ENCODE measurements around the gene CISD1. TPM values are rescaled to one million over a fixed set of nuclear protein-coding genes. Genes with fewer than 3 reads are reported as not detected.

CISD1 gene
- total RNA-seq, 4 donors from 2014 or later: 10.5 to 42.1 (median 13.1) TPM

DNA sequence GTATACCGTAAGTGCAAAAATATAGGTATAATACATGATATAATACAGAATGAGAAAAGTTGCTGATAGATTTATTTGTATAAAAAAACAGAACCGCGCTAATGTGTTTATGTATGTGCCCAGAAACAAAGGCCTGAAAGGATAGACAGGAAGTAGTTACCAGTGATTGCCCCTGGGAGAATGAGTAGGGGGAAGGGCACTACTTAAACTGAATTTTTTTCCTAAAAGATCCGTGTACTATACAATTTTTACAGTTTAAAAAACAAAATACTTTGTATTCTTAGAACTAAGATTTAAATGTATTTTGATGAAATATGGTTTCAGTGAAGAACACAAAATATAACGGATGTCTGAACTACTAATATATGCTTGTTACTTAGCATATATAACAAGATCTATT lies 4.2 kb upstream of the CISD1 start:
- 54 to 60% methylated on average over 5 of the region's 5 CpGs for WGBS, 2 donors
- no peak overlapping the region for H3K4me3 ChIP-seq (ENCODE audit: low read depth, poor library complexity, severe bottlenecking)
- intact Hi-C loops (cut with DNase I; ENCODE audit: low total_unique reads): loop anchor here (5.0 kb wide), 1 partner anchor 518 kb away; no protein-coding TSS in a partner anchor
- TF ChIP-seq, protein P1, sequence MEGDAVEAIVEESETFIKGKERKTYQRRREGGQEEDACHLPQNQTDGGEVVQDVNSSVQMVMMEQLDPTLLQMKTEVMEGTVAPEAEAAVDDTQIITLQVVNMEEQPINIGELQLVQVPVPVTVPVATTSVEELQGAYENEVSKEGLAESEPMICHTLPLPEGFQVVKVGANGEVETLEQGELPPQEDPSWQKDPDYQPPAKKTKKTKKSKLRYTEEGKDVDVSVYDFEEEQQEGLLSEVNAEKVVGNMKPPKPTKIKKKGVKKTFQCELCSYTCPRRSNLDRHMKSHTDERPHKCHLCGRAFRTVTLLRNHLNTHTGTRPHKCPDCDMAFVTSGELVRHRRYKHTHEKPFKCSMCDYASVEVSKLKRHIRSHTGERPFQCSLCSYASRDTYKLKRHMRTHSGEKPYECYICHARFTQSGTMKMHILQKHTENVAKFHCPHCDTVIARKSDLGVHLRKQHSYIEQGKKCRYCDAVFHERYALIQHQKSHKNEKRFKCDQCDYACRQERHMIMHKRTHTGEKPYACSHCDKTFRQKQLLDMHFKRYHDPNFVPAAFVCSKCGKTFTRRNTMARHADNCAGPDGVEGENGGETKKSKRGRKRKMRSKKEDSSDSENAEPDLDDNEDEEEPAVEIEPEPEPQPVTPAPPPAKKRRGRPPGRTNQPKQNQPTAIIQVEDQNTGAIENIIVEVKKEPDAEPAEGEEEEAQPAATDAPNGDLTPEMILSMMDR (IDR thresholded peaks at IDR 0.05): no peak
- TF ChIP-seq POLR2A (IDR thresholded peaks at IDR 0.05): no peak
- DNase-seq (ENCODE audit: low spot score in 2 of 2): no peak

DNA sequence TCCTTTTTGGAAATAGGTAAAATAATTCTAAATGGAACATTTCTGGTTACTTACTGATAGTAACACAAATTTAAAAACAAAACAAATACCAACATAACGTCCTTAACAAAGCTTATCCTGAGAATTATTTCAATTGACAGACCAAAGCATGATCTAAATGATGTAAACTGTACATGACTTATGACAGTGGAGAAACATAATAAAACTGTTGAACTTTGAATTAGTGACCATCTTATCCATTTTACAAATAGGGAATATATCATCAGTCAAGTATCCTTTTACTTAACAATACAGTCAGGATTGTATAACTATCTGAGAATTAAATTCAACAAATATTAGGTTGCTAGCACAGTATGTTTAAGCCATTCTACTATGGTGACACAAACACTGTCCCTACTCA lies 3.7 kb upstream of the CISD1 start:
- WGBS, 2 donors: 41 to 42% methylated on average over 1 of the region's 1 CpG
- intact Hi-C loops (cut with DNase I; ENCODE audit: low total_unique reads): loop anchor here (5.0 kb wide), 1 partner anchor 517 kb away; no protein-coding TSS in a partner anchor
- no peak for DNase-seq (ENCODE audit: low spot score in 2 of 2)
- no peak for TF ChIP-seq POLR2A (IDR thresholded peaks at IDR 0.05)
- TF ChIP-seq, protein P1 (IDR thresholded peaks at IDR 0.05): no peak
- no peak overlapping the region for H3K4me3 ChIP-seq (ENCODE audit: low read depth, poor library complexity, severe bottlenecking)

DNA sequence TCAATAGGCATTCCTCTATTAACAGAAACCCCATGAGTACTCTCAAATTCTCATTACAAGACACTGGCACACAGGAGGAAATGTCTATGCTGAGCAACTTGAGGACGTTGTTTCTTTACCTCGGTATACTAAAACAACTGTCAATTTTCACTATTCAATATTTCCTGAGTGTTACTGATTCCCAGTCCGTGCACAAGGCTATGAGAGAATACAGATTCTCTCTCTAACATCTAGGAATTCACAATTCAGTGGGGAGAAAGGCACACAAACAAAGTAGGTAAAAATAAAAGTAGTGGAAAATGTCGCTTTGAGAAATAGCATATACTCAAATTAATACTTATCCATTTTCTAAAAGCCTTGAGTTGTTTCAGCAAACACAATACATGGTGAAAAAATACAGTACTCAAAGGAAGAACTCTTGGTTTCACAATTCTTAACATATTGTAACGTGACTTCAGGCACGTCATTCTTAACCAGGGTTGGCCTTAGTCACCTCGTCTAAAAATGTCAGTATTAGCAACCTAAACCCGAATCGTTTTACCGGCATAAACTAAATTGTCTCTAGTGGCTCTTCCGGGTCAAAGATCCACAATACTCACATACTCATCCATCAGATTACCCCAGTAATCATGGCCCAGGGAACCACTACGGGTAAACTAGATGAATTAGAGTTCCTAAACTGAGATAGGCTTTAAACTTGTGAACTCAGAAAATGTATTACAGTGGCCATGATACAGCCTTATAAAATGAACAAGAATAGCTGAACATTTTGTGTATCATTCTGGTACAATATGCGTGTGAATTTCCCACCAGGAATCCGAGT lies 2.7 kb upstream of the CISD1 start:
- intact Hi-C loops (cut with DNase I; ENCODE audit: low total_unique reads): loop anchor here (5.0 kb wide), 1 partner anchor 516 kb away; no protein-coding TSS in a partner anchor
- no peak for TF ChIP-seq POLR2A (IDR thresholded peaks at IDR 0.05)
- TF ChIP-seq, protein P1 (IDR thresholded peaks at IDR 0.05): no peak
- WGBS, 2 donors: 6% methylated on average over 14 of the region's 14 CpGs
- no peak for DNase-seq (ENCODE audit: low spot score in 2 of 2)
- peak overlapping the region; percentile 87 for H3K4me3 ChIP-seq (ENCODE audit: low read depth, poor library complexity, severe bottlenecking)

DNA sequence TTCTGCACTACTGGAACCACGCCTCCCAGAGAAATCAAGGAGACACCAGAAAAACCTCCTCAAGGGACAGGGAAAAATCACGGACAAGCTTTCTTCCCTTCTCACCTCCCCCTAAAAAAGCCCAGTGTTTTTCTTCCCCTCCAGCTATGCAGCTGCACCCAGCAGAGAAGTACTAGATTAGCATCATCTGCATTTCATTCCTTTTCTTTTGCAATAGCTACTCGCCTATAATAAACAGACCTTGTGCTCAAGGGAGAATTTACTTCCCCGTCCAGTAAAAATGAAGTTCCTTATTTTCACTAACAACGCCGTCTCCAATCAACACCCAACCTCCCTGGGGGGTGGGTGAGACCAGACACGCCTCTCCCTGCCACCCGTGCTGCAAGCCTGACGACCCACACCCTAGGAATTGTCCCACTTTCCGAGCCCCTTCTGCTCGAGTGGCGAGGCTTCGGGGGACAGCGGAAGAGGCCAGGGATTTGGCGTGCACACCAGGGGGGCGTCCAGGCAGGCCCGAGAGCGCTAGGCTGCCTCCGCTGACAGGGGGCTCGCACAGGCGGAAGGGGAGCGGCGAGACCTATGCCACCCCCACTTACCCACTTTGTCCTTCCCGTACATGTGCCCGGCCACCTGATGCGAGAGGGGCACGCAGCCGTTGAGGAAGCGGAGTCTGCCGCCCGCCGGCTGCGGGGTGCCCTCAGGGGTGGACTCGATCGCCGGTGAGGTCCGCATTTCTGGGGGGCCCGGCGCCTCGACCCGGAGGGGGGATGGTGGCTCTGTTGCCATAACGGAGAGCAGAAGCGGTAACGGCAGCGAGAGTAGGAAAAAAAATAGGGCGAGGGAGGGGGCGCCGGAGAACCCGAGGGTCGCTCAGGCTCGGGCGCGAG lies 1.9 kb upstream of the CISD1 start:
- TF ChIP-seq, protein P1 (IDR thresholded peaks at IDR 0.05): no peak
- no peak for TF ChIP-seq POLR2A (IDR thresholded peaks at IDR 0.05)
- intact Hi-C loops (cut with DNase I; ENCODE audit: low total_unique reads): loop anchor here (5.0 kb wide), 1 partner anchor 515 kb away; no protein-coding TSS in a partner anchor
- peak overlapping the region; percentile 87 for H3K4me3 ChIP-seq (ENCODE audit: low read depth, poor library complexity, severe bottlenecking)
- DNase-seq (ENCODE audit: low spot score in 2 of 2): peak; percentile 74 to 93
- WGBS, 2 donors: 0 to 1% methylated on average over 45 to 49 of the region's 53 CpGs

DNA sequence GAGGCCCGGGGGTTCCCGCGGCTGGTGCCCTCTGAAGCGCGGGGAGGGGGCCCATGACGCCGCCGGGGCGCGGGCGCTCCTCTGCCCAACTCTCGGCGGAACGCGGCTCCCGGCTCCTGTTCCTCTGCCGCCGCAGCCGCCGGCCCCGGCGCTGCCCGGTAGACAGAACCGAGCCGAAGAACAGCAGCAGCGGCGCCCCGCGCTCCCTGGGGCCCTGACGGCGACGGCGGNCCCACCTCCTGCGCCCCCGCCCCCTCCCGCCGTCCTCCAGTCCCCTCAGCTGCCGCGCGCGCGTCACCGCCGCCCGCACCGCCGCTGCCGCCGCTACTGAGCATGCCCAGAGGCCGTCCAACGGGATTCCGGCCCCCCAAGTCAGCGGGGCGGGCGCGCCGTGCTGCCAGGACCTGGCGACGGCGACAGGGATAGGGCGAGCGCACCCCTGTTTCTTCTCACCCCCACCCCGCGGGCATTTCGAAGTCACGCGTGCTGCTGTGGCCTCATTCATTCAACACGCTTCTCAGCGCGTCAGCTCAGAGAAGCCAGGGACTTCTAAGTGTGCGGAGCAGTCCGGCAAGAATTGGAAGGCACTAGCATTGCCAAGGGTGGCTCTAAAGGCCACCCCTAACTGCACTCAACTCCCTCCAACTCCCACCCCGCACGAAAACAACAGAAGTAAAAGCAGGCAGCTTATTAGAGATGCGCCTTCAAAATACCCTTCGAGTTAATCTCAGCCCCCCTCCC lies 1.1 kb upstream of the CISD1 start, which contains the start of gene IPMK:
Gene IPMK (minus strand): TSS at position 182 of the 741 bp plus-strand sequence. CDS start 283 bp downstream, outside the sequence.
- TF ChIP-seq, protein P1 (IDR thresholded peaks at IDR 0.05): no peak
- peak in 1 of 2 donors; percentile 47 for TF ChIP-seq POLR2A (IDR thresholded peaks at IDR 0.05)
- H3K4me3 ChIP-seq (ENCODE audit: low read depth, poor library complexity, severe bottlenecking): peak within 1 kb of the TSS; percentile 87
- intact Hi-C loops (cut with DNase I; ENCODE audit: low total_unique reads): loop anchor here (5.0 kb wide), 1 partner anchor 514 kb away; no protein-coding TSS in a partner anchor
- DNase-seq (ENCODE audit: low spot score in 2 of 2): peak; percentile 90 to 98
- 0% methylated on average over 33 to 38 of the region's 76 CpGs for WGBS, 2 donors
